IPS-18a (cell line): ENCODE results near the gene PRR36.

Experiments
- H3K27ac ChIP-seq: one replicate; pipeline ENCODE4 v1.5.1; 2013; ENCODE audit warnings: low read length
- H3K27me3 ChIP-seq: one replicate; pipeline ENCODE4 v1.6.1; 2013; ENCODE audit warnings: mild to moderate bottlenecking, low read length; ENCODE audit not compliant: control insufficient read depth, insufficient read depth
- H3K36me3 ChIP-seq: one replicate; pipeline ENCODE4 v1.6.1; 2013; ENCODE audit warnings: low read depth, low read length; ENCODE audit not compliant: control insufficient read depth
- H3K4me1 ChIP-seq: one replicate; pipeline ENCODE4 v1.6.1; 2013; ENCODE audit warnings: low read depth, low read length; ENCODE audit not compliant: control insufficient read depth
- H3K4me3 ChIP-seq: one replicate; pipeline ENCODE4 v1.5.1; 2013; ENCODE audit warnings: low read length
- H3K9ac ChIP-seq: one replicate; pipeline ENCODE4 v1.6.1; 2013; ENCODE audit warnings: mild to moderate bottlenecking, low read length, moderate library complexity
- H3K9me3 ChIP-seq: one replicate; pipeline ENCODE4 v1.6.1; 2013; ENCODE audit warnings: low read depth, low read length; ENCODE audit not compliant: control insufficient read depth

The PRR36 gene

DNA sequence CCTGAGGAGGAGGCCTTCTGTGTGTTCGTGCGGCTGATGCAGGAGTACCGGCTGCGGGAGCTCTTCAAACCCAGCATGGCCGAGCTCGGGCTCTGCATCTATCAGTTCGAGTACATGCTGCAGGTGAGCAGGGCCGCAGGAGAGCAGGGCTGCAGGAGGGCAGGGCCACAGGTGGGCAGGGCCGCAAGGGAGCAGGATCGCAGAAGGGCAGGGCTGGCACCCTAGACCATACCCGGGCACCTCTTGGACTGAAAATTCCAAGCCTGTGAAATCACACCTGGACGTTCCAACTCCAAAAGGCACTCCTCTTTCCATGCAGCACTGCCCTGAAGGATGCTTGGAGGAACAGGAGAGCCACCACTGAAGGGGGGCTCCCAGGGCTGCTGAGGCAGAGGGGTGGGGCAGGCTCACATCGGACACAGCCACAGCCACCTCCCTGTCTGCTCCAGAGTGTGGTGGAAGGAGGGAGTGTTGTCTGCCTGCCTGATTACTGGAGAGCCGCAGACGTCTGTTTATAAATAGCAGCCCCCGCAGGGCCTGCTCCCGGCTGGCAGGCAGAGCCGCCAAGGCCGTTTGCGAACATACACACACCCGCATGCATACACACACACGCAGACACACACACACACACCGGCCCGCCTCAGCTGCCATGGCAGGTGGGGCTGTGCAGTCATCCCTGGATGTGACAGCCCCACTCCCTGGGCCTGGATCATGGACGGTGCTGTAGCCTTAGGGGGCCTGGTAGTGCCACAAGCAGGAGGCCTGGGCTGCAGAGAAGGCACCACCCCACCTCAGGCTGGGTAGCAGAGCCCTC lies 24.0 kb downstream of the PRR36 start:
- Histone ChIP-seq H3K4me3 (no peak overlapping the region), H3K9ac (no peak overlapping the region), H3K27ac (no peak overlapping the region), H3K4me1 (no peaks in the 10 kb centered on the region), H3K9me3 (no peaks in the 10 kb centered on the region), H3K27me3 (peaks cover 10% of the 10 kb centered on the region), H3K36me3 (no peaks in the 10 kb centered on the region)

DNA sequence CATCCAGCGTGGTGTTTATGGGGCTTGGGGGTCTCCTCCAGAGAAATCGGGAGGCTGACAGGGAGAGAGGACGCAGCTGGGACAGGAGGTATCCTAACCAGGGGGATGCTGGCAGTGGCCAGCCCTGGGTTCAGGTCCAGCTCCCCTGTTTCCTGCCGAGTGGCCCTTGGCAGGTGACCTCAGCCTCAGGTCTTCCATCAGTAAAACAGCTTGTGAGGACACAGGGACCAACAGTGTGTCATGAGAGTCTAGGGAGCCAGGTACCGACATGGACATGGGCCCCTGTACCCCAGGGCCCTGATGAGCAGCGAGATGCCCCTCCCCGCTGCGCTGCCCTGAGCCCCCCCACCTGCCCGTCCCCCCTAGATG lies 24.6 kb downstream of the PRR36 start:
- Histone ChIP-seq H3K4me1 (no peaks in the 10 kb centered on the region), H3K9ac (no peak overlapping the region), H3K36me3 (no peaks in the 10 kb centered on the region), H3K27me3 (peaks cover 7% of the 10 kb centered on the region), H3K9me3 (no peaks in the 10 kb centered on the region), H3K27ac (no peak overlapping the region), H3K4me3 (no peak overlapping the region)

GRCh38 chr19:7848779-7849457 lies 25.3 kb downstream of the PRR36 start:
- no peak overlapping the region for H3K9ac ChIP-seq
- no peak overlapping the region for H3K27ac ChIP-seq
- no peaks in the 10 kb centered on the region for H3K9me3 ChIP-seq
- no peaks in the 10 kb centered on the region for H3K36me3 ChIP-seq
- H3K4me3 ChIP-seq, result no peak overlapping the region
- no peaks in the 10 kb centered on the region for H3K4me1 ChIP-seq
- peaks cover under 1% of the 10 kb centered on the region for H3K27me3 ChIP-seq

DNA sequence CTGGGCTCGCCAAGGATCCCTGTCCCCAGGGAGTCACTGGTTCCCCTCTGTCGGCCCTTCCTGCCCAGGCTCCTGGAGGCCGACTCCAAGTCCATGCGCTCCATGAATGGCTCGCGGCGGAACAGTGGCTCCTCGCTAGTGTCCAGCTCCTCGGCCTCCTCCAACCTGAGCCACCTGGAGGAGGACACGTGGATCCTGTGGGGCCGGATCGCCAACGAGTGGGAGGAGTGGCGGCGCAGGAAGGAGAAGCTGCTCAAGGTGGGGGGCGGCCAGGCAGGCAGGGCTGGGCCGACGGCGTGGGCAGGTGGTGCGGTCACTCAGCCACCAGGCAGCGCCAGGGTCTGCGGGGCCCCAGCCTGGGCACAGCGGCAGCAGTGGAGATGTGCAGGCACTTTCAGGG lies 26.5 kb downstream of the PRR36 start:
- Histone ChIP-seq H3K4me1 (no peaks in the 10 kb centered on the region), H3K36me3 (no peaks in the 10 kb centered on the region), H3K9me3 (no peaks in the 10 kb centered on the region), H3K9ac (no peak overlapping the region), H3K4me3 (no peak overlapping the region), H3K27me3 (no peaks in the 10 kb centered on the region), H3K27ac (no peak overlapping the region)

- H3K4me1 ChIP-seq, result no peaks in the 10 kb centered on the region
- H3K27me3 ChIP-seq, result peaks cover under 1% of the 10 kb centered on the region
- H3K27ac ChIP-seq, result no peak overlapping the region
- no peak overlapping the region for H3K4me3 ChIP-seq
- no peaks in the 10 kb centered on the region for H3K9me3 ChIP-seq
- H3K9ac ChIP-seq, result no peak overlapping the region
- no peaks in the 10 kb centered on the region for H3K36me3 ChIP-seq
Observed at GRCh38 chr19:7846155-7846646, 28.0 kb downstream of the PRR36 start.

- Histone ChIP-seq H3K9ac (no peak overlapping the region), H3K27me3 (peaks cover 5% of the 10 kb centered on the region), H3K9me3 (no peaks in the 10 kb centered on the region)
Observed at GRCh38 chr19:7845390-7846154, 28.6 kb downstream of the PRR36 start.

DNA sequence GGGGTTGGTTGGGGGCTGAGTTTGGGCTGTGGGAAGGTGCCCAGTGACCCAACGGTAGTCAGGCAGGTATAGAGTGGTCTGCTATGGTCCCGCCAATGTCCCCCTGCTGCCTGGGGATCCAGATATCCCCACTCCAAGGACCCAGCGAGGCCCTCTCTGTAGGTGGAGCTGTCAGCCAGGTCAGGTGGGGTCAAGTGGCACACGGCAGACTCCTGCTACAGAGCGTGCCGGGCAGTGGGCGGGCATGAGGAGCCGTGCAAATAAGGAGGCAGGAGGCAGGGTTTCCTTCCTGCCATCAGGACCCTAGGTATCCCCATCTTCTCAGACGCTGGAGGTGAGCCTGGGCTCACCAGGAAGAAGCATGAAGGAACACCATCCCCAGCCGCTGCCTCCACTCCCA lies 29.2 kb downstream of the PRR36 start:
- H3K9me3 ChIP-seq, result no peaks in the 10 kb centered on the region
- H3K27ac ChIP-seq, result no peak overlapping the region
- H3K4me3 ChIP-seq, result no peak overlapping the region
- H3K4me1 ChIP-seq, result no peaks in the 10 kb centered on the region
- H3K9ac ChIP-seq, result no peak overlapping the region
- H3K27me3 ChIP-seq, result peaks cover 5% of the 10 kb centered on the region
- H3K36me3 ChIP-seq, result no peaks in the 10 kb centered on the region

More at GRCh38 chr19:7845390-7846154, 28.6 kb downstream of the PRR36 start:
- Histone ChIP-seq H3K4me1 (no peaks in the 10 kb centered on the region), H3K4me3 (no peak overlapping the region), H3K36me3 (no peaks in the 10 kb centered on the region), H3K27ac (no peak overlapping the region)

- H3K27me3 ChIP-seq, result peaks cover 5% of the 10 kb centered on the region
- H3K4me3 ChIP-seq, result no peak overlapping the region
- no peak overlapping the region for H3K27ac ChIP-seq
- no peaks in the 10 kb centered on the region for H3K9me3 ChIP-seq
- no peaks in the 10 kb centered on the region for H3K36me3 ChIP-seq
- no peaks in the 10 kb centered on the region for H3K4me1 ChIP-seq
- H3K9ac ChIP-seq, result no peak overlapping the region
Observed at GRCh38 chr19:7844405-7844804, 29.8 kb downstream of the PRR36 start.

GRCh38 chr19:7843521-7843920 lies 30.7 kb downstream of the PRR36 start:
- Histone ChIP-seq H3K36me3 (no peaks in the 10 kb centered on the region), H3K27ac (no peak overlapping the region), H3K4me3 (no peak overlapping the region), H3K27me3 (peaks cover 5% of the 10 kb centered on the region), H3K9ac (no peak overlapping the region), H3K4me1 (no peaks in the 10 kb centered on the region), H3K9me3 (no peaks in the 10 kb centered on the region)

DNA sequence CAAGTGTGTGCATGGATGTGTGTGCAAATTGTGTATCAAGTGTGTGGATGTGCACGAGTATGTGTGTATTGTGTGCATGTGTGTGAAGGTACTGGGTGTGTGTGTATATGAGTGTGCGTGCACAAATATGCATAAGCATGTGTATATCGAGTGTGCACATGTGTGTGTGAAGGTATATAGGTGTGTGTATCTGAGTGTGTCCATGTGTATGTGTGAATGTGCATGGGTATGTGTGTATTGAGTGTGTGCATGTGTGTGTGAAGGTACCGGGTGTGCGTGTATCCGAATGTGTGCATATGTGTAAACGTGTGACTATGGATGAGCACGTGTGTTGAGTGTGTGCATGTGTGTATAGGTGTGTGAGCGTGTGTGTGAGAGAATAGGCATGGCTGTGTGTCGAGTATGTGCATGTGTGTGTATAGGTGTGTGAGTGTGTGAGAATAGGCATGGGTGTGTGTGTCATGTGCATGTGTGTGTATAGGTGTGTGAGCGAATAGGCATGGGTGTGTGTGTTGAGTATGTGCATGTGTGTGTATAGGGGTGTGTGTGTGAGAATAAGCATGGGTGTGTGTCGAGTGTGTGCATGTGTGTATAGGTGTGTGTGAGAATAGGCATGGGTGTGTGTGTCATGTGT lies 31.4 kb downstream of the PRR36 start:
- H3K9ac ChIP-seq, result no peak overlapping the region
- no peaks in the 10 kb centered on the region for H3K4me1 ChIP-seq
- H3K36me3 ChIP-seq, result no peaks in the 10 kb centered on the region
- no peaks in the 10 kb centered on the region for H3K9me3 ChIP-seq
- H3K27me3 ChIP-seq, result peaks cover 5% of the 10 kb centered on the region
- no peak overlapping the region for H3K4me3 ChIP-seq
- H3K27ac ChIP-seq, result no peak overlapping the region
